ENCODE data around the gene SETD7. TPM values are rescaled to one million over a fixed set of nuclear protein-coding genes. Genes with fewer than 3 reads are reported as not detected.

Gene SETD7
- total and polyA plus RNA-seq, 2 donors from 2014 or later: 6.5 to 29.1 TPM

DNA sequence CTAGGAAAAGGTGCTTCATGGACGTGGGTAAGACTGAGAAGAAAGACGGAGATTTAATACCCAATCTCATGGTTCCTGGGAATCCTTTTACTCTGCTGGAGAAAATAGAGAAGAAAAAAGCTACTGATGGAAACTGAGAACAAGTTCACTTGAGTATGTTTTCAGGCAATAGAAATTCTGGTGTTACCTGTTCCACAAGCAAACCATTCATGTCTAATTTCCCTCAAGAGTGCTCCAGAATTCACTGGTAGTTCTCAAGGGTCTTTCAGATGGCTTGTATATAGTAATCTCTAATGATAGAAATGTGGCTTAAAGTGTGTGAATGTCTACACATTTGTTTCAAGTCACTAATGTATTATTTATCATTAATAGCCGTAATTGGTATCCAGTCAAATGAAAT, 22.5 kb downstream of the SETD7 start:
- no peak for DNase-seq
- H3K4me1 ChIP-seq (ENCODE audit: control insufficient read depth in 2 of 3, insufficient read depth in 2 of 3, low read depth in 1 of 3, low read length in 3 of 3): peaks cover 0 to 3% (median 0%) of the 10 kb centered on the region in 3 donors
- no peaks in the 10 kb centered on the region for H3K9me3 ChIP-seq (ENCODE audit: control insufficient read depth in 2 of 3, insufficient read depth in 1 of 3, low read length in 3 of 3)
- H3K9ac ChIP-seq (ENCODE audit: low read length in 3 of 3): no peak overlapping the region
- TF ChIP-seq, protein P1, sequence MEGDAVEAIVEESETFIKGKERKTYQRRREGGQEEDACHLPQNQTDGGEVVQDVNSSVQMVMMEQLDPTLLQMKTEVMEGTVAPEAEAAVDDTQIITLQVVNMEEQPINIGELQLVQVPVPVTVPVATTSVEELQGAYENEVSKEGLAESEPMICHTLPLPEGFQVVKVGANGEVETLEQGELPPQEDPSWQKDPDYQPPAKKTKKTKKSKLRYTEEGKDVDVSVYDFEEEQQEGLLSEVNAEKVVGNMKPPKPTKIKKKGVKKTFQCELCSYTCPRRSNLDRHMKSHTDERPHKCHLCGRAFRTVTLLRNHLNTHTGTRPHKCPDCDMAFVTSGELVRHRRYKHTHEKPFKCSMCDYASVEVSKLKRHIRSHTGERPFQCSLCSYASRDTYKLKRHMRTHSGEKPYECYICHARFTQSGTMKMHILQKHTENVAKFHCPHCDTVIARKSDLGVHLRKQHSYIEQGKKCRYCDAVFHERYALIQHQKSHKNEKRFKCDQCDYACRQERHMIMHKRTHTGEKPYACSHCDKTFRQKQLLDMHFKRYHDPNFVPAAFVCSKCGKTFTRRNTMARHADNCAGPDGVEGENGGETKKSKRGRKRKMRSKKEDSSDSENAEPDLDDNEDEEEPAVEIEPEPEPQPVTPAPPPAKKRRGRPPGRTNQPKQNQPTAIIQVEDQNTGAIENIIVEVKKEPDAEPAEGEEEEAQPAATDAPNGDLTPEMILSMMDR (IDR thresholded peaks at IDR 0.05; ENCODE audit: borderline replicate concordance, extremely low read depth, insufficient read depth): no peak
- FAIRE-seq: no peak
- H3K27me3 ChIP-seq (ENCODE audit: control insufficient read depth, insufficient read depth, low read length): no peaks in the 10 kb centered on the region
- no peak overlapping the region for H3K27ac ChIP-seq (ENCODE audit: low read depth in 2 of 2, low read length in 2 of 2)
- no peaks in the 10 kb centered on the region for H3K36me3 ChIP-seq (ENCODE audit: control insufficient read depth in 2 of 3, insufficient read depth in 3 of 3, low read length in 3 of 3)
- intact Hi-C loops (cut with DNase I): no loop called here
- H3K4me3 ChIP-seq (ENCODE audit: low read length in 3 of 3): no peak overlapping the region

DNA sequence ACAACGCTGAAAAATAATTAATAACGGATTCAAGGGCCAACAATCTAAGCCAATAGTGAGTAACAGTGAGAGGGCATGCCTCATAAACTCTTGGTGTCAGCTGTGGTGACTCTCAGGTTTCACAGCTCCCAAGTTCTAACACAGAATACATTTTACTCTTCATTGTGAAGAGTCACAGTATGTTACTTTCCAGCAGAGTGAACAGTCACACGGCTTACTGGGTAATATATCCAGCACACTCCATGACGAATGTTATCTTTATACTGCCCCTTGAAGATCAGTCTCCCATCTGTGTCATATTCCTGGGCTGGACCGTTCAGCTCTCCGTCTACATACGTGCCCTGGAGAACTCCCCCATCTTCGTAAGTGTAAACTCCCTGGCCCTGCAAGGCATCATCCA, 23.1 kb downstream of the SETD7 start:
- H3K9ac ChIP-seq (ENCODE audit: low read length in 3 of 3): no peak overlapping the region
- no peak for FAIRE-seq

DNA sequence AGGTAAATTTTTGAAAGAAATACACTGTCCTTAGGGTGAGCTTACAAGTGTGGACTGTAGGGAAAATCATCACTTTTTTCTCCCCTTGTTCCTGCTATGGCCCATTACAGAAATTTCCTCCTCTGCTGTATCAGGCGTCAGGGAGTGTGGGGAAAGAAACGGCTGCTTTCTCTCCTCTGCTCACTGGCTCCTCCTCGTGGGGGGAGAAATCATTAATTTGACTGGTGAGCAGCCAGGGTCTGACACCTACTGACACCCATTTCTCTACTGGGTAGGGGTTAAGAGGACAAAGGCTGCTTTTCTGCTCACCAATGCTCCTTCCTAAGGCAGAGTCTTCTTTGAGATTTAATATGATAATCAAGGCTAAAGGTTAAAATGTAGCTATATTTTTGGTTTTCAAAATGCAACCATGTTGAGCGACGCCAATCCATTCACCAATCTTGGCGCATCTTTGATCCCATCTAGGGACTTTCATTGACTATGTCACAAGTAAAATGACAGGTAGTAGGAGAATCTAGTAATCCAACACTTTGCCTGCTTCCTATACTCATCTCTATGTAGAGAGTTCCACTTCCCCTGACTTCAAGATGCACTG, 25.1 kb downstream of the SETD7 start:
- Histone ChIP-seq H3K27ac (ENCODE audit: low read depth in 2 of 2, low read length in 2 of 2) (no peak overlapping the region), H3K36me3 (ENCODE audit: control insufficient read depth in 2 of 3, insufficient read depth in 3 of 3, low read length in 3 of 3) (no peaks in the 10 kb centered on the region), H3K9ac (ENCODE audit: low read length in 3 of 3) (no peak overlapping the region), H3K4me1 (ENCODE audit: control insufficient read depth in 2 of 3, insufficient read depth in 2 of 3, low read depth in 1 of 3, low read length in 3 of 3) (peaks cover 0 to 4% (median 0%) of the 10 kb centered on the region in 3 donors), H3K27me3 (ENCODE audit: control insufficient read depth, insufficient read depth, low read length) (no peaks in the 10 kb centered on the region), H3K9me3 (ENCODE audit: control insufficient read depth in 2 of 3, insufficient read depth in 1 of 3, low read length in 3 of 3) (no peaks in the 10 kb centered on the region), H3K4me3 (ENCODE audit: low read length in 3 of 3) (no peak overlapping the region)
- DNase-seq: peak in 3 of 5 donors; percentile 48 to 74 (median 56)
- intact Hi-C loops (cut with DNase I): no loop called here
- no peak for FAIRE-seq
- TF ChIP-seq, protein P1 (IDR thresholded peaks at IDR 0.05; ENCODE audit: borderline replicate concordance, extremely low read depth, insufficient read depth): peak; percentile 61

More for the DNA sequence above, 23.1 kb downstream of the SETD7 start:
- H3K4me1 ChIP-seq (ENCODE audit: control insufficient read depth in 2 of 3, insufficient read depth in 2 of 3, low read depth in 1 of 3, low read length in 3 of 3): peaks cover 0 to 4% (median 0%) of the 10 kb centered on the region in 3 donors
- H3K27ac ChIP-seq (ENCODE audit: low read depth in 2 of 2, low read length in 2 of 2): no peak overlapping the region
- intact Hi-C loops (cut with DNase I): no loop called here
- DNase-seq: peak in 4 of 5 donors; percentile 72 to 93 (median 82)
- TF ChIP-seq, protein P1 (IDR thresholded peaks at IDR 0.05; ENCODE audit: borderline replicate concordance, extremely low read depth, insufficient read depth): no peak
- no peak overlapping the region for H3K4me3 ChIP-seq (ENCODE audit: low read length in 3 of 3)
- no peaks in the 10 kb centered on the region for H3K36me3 ChIP-seq (ENCODE audit: control insufficient read depth in 2 of 3, insufficient read depth in 3 of 3, low read length in 3 of 3)
- H3K27me3 ChIP-seq (ENCODE audit: control insufficient read depth, insufficient read depth, low read length): no peaks in the 10 kb centered on the region
- H3K9me3 ChIP-seq (ENCODE audit: control insufficient read depth in 2 of 3, insufficient read depth in 1 of 3, low read length in 3 of 3): no peaks in the 10 kb centered on the region

Data from kidney (tissue), 14 donors.